GM12878 (cell line): Measurements from ENCODE around the gene MRPL37. TPM values are rescaled to one million over a fixed set of nuclear protein-coding genes. Genes with fewer than 3 reads are reported as not detected.

Experiments used
- ATAC-seq: fragments of 200-7000 bp; cut with Tn5 transposase; 3 replicates; pipeline ENCODE4 v1.9.1; 2020; ENCODE audit warnings: mild to moderate bottlenecking, moderate library complexity
- BruUV-seq: library from RNA; stranded (reverse); fragments of 400-500 nt; replicated peaks from 2 replicates; lab custom pipeline; 2021; lab: Mats Ljungman, UMichigan
- CTCF ChIA-PET: fragments of 300-600 bp; sonication (Branson Sonifier 250); formaldehyde crosslinking; extraction: SDS; loops from one replicate; lab custom pipeline; 2021; ENCODE audit warnings: inconsistent platforms; lab: Yijun Ruan, JAX
- POLR2A ChIA-PET: fragments of 350-600 bp; formaldehyde crosslinking; extraction: SDS; loops from one replicate; lab custom pipeline; 2021; ENCODE audit warnings: inconsistent platforms; lab: Charles Lee
- RAD21 ChIA-PET: fragments of 300-600 bp; sonication (Branson Sonifier 250); formaldehyde crosslinking; loops from one replicate; lab custom pipeline; 2023; ENCODE audit warnings: antibody characterized with exemption; ENCODE audit not compliant: unreplicated experiment; lab: Charles Lee
- SMC1A ChIA-PET: fragments of 300-600 bp; sonication (Branson Sonifier 250); formaldehyde crosslinking; loops from one replicate; lab custom pipeline; 2023; ENCODE audit not compliant: unreplicated experiment, uncharacterized antibody; lab: Charles Lee
- DNase-seq: peaks from one replicate; pipeline ENCODE4 v3.0.0-alpha.2; 2011; ENCODE audit warnings: low read depth, low spot score
- FAIRE-seq: peaks from 3 replicates; lab custom pipeline; 2011; peaks lifted over from hg19 to GRCh38; lab: Jason Lieb, UNC
- H2AFZ ChIP-seq: 2 replicates; pipeline ENCODE4 v1.6.0; 2011; ENCODE audit warnings: low read depth, low read length, control low read depth; ENCODE audit not compliant: control insufficient read depth
- H3K27ac ChIP-seq: 2 replicates; pipeline ENCODE4 v1.5.1; 2011; ENCODE audit warnings: control low read depth; ENCODE audit not compliant: control insufficient read depth, insufficient read depth
- H3K27me3 ChIP-seq, 2 experiments: replicated peaks in 1 of 2; 2 replicates each; pipeline versions ENCODE4 v1.6.0 to v1.6.1; 2011; ENCODE audit warnings: low read length in 1 of 2; ENCODE audit not compliant: control insufficient read depth in 2 of 2, insufficient read depth in 2 of 2
- H3K36me3 ChIP-seq, 2 experiments: 2 replicates each; pipeline ENCODE4 v1.5.1; 2011; ENCODE audit warnings: low read length in 1 of 2; ENCODE audit not compliant: control insufficient read depth in 2 of 2, insufficient read depth in 2 of 2
- H3K4me1 ChIP-seq: 2 replicates; pipeline ENCODE4 v1.6.1; 2011; ENCODE audit warnings: mild to moderate bottlenecking, low read length, moderate library complexity, mixed read lengths; ENCODE audit not compliant: control insufficient read depth, insufficient read depth
- H3K4me2 ChIP-seq: 2 replicates; pipeline ENCODE4 v1.6.0; 2011; ENCODE audit warnings: control low read depth; ENCODE audit not compliant: control insufficient read depth, insufficient read depth
- H3K4me3 ChIP-seq: fragments of 200-600 bp; sonication (generic); 2 replicates; pipeline ENCODE4 v1.5.1; 2016
- H3K79me2 ChIP-seq: 2 replicates; pipeline ENCODE4 v1.6.0; 2011; ENCODE audit warnings: low read length; ENCODE audit not compliant: control insufficient read depth, insufficient read depth
- H3K9ac ChIP-seq: 2 replicates; pipeline ENCODE4 v1.8.0; 2011; ENCODE audit warnings: low read length, control low read depth, mixed read lengths; ENCODE audit not compliant: control insufficient read depth, insufficient read depth
- H3K9me3 ChIP-seq: replicated peaks from 3 replicates; pipeline ENCODE4 v1.5.1; 2011; ENCODE audit warnings: mild to moderate bottlenecking, low read length; ENCODE audit not compliant: control insufficient read depth, insufficient read depth
- H4K20me1 ChIP-seq: 2 replicates; pipeline ENCODE4 v1.6.0; 2011; ENCODE audit not compliant: control insufficient read depth, insufficient read depth
- ATF7 ChIP-seq: fragments of 450-650 bp; IDR thresholded peaks from 2 replicates; pipeline ENCODE4 v1.6.1; 2016; ENCODE audit warnings: low read depth, mild to moderate bottlenecking
- BRCA1 ChIP-seq: IDR thresholded peaks from 2 replicates; pipeline ENCODE4 v1.6.1; 2011; ENCODE audit warnings: low read depth, low read length, improper control_type of control experiment
- CEBPZ ChIP-seq: fragments of 150-350 bp; IDR thresholded peaks from 2 replicates; pipeline ENCODE4 v1.6.1; 2016; ENCODE audit warnings: low read depth, low read length
- FOXM1 ChIP-seq: IDR thresholded peaks from 2 replicates; pipeline ENCODE4 v1.6.1; 2012; ENCODE audit warnings: low read depth, mild to moderate bottlenecking, inconsistent platforms, low read length, moderate library complexity
- IRF4 ChIP-seq: IDR thresholded peaks from 2 replicates; pipeline ENCODE4 v1.6.1; 2011; ENCODE audit warnings: low read depth, low read length
- KLF5 ChIP-seq: fragments of 450-650 bp; IDR thresholded peaks from 2 replicates; pipeline ENCODE4 v1.6.1; 2014; ENCODE audit warnings: mild to moderate bottlenecking; ENCODE audit not compliant: partially characterized antibody
- LARP7 ChIP-seq: fragments of 450-650 bp; IDR thresholded peaks from 2 replicates; pipeline ENCODE4 v1.6.1; 2017; ENCODE audit warnings: mild to moderate bottlenecking
- PAX8 ChIP-seq: fragments of 450-650 bp; IDR thresholded peaks from 2 replicates; pipeline ENCODE4 v1.6.1; 2017; ENCODE audit warnings: mild to moderate bottlenecking, moderate library complexity
- RB1 ChIP-seq: fragments of 450-650 bp; formaldehyde crosslinking; IDR thresholded peaks from 2 replicates; pipeline ENCODE4 v1.6.1; 2017; ENCODE audit warnings: mild to moderate bottlenecking, borderline replicate concordance
- RUNX3 ChIP-seq: IDR thresholded peaks from 2 replicates; pipeline ENCODE4 v1.6.1; 2012; ENCODE audit warnings: low read length, inconsistent platforms
- TAF1 ChIP-seq: IDR thresholded peaks from 2 replicates; pipeline ENCODE4 v1.6.1; 2011; ENCODE audit warnings: mild to moderate bottlenecking, low read depth, low read length, borderline replicate concordance
- ZZZ3 ChIP-seq: IDR thresholded peaks from 2 replicates; pipeline ENCODE4 v1.6.1; 2011; ENCODE audit warnings: low read depth; ENCODE audit not compliant: control insufficient read depth, insufficient read length
- WGBS: methylation state at CpG from one replicate; pipeline ENCODE4 v1.1.6; 2016; ENCODE audit warnings: low lambda C conversion rate; ENCODE audit not compliant: insufficient replicate concordance, insufficient coverage; ENCODE audit errors: missing lambda C conversion rate; 5-methylcytosine and 5-hydroxymethylcytosine counted together
- in situ Hi-C: fragments of 300-500 bp; cut with MboI; formaldehyde crosslinking; loops from 9 replicates; pipeline ENCODE4 v1.14.3; 2018; ENCODE audit warnings: mixed read lengths
- intact Hi-C: fragments of 100-400 bp; cut with micrococcal nuclease; formaldehyde crosslinking; loops from one replicate; pipeline ENCODE4 v1.14.2; 2022; ENCODE audit not compliant: unreplicated experiment
- polyA plus RNA-seq, 11 experiments: library from polyadenylated mRNA; depleted of rRNA in 4 of 11; unstranded in 6 of 11; stranded (reverse) in 5 of 11; fragments of >200 nt; fragmentation: Nextera tagmentation in 4 of 11; fragmentation: Illumina TruSeq in 1 of 11; extraction: Ambion mirVana in 4 of 11; extraction: Trizol in 1 of 11; gene quantifications; 1 replicate in 1 of 11; 2 replicates in 10 of 11; pipeline versions ENCODE4 v1.2.1 to v1.2.3, GENCODE V29; 2011 to 2016; ENCODE audit warnings: inconsistent platforms in 2 of 11, missing spikeins in 2 of 11, low read depth in 1 of 11
- total RNA-seq, 4 experiments: library from RNA; depleted of rRNA in 3 of 4; stranded (reverse); fragments of >200 nt in 3 of 4; fragmentation: Illumina TruSeq in 1 of 4; extraction: Trizol in 1 of 4; gene quantifications; 2 replicates each; pipeline versions ENCODE4 v1.2.1 to v1.2.3, GENCODE V29; 2013 to 2021

MRPL37 gene
- total and polyA plus RNA-seq, 10 of the 15 experiments (the other 5 are each of a cell fraction or from before 2014, with no cell fraction given), result 41.4 to 217 (median 159) TPM

DNA sequence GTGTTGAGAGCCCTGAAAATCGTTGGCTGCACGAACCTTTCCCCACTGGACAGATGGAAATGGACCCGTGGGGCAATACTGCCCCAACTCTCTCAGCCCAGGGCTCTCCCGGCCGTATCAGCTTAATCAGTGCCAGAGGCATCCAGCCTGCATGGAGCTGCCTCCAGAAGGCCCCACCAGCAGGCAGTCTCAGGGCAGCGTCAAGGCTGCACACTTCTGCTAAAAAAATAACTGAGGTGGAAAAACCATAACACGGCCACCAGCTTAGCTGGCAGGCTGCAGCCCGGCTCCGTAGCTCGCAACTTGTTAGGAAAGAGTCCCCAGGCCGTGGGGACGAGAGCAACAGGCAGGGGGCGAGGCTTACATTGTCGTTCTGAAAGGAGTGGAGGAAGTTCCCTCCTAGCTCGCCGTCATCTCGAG lies 27.9 kb downstream of the MRPL37 start:
- intact Hi-C loops, result no loop called here
- H3K79me2 ChIP-seq, result no peaks in the 10 kb centered on the region
- 80% methylated on average over 17 of the region's 17 CpGs for WGBS

More for the DNA sequence above, 27.9 kb downstream of the MRPL37 start:
- Histone ChIP-seq H3K4me2 (no peak overlapping the region), H3K36me3 (peaks cover 0 to 2% of the 10 kb centered on the region in 2 experiments; a peak in 2 of 4 replicates), H3K27me3 (no peaks in the 10 kb centered on the region), H3K4me1 (no peaks in the 10 kb centered on the region), H3K27ac (no peak overlapping the region), H3K4me3 (no peak overlapping the region), H3K9ac (no peak overlapping the region), H3K9me3 (no peaks in the 10 kb centered on the region), H2AFZ (no peak overlapping the region), H4K20me1 (no peaks in the 10 kb centered on the region)
- CTCF ChIA-PET, result no interaction called here
- in situ Hi-C loops, result no loop called here
- FAIRE-seq (no peak), DNase-seq (no peak), ATAC-seq (no peak)
- RAD21 ChIA-PET, result no interaction called here
- SMC1A ChIA-PET, result no interaction called here
- POLR2A ChIA-PET, result no interaction called here
- no TSS peak for BruUV-seq
- TF ChIP-seq ATF7 (no peak), TAF1 (no peak), RUNX3 (no peak), LARP7 (no peak), KLF5 (no peak), RB1 (no peak), BRCA1 (no peak), IRF4 (no peak), PAX8 (no peak), FOXM1 (no peak), CEBPZ (no peak), ZZZ3 (no peak)
